Spleen (tissue), 11 donors: Measurements from ENCODE around the gene NFIX. TPM values are rescaled to one million over a fixed set of nuclear protein-coding genes. Genes with fewer than 3 reads are reported as not detected.

Source experiments
- DNase-seq: peaks from one replicate; pipeline ENCODE4 v3.0.0-alpha.2; 2020
- H3K27ac ChIP-seq, 8 donors: fragments of 200-600 bp; sonication (generic) in 7 of 8; 1 replicate in 4 of 8; 2 replicates in 4 of 8; pipeline versions ENCODE4 v1.5.0 to v1.8.0; 2016 to 2021; ENCODE audit warnings: inconsistent platforms in 4 of 8, mild to moderate bottlenecking in 4 of 8, moderate library complexity in 1 of 8
- H3K27me3 ChIP-seq, 7 donors: fragments of 200-600 bp; sonication (generic) in 6 of 7; replicated peaks in 1 of 7; 1 replicate in 4 of 7; 2 replicates in 3 of 7; pipeline versions ENCODE4 v1.5.0 to v1.8.0; 2016 to 2021; ENCODE audit warnings: inconsistent platforms in 3 of 7, mild to moderate bottlenecking in 1 of 7
- H3K36me3 ChIP-seq, 6 donors: fragments of 200-600 bp; sonication (generic) in 5 of 6; 1 replicate in 4 of 6; 2 replicates in 2 of 6; pipeline versions ENCODE4 v1.5.0 to v1.8.0; 2016 to 2021; ENCODE audit warnings: inconsistent platforms in 2 of 6
- H3K4me1 ChIP-seq, 6 donors: fragments of 200-600 bp; sonication (generic) in 5 of 6; 1 replicate in 3 of 6; 2 replicates in 3 of 6; pipeline versions ENCODE4 v1.5.0 to v1.8.0; 2016 to 2021; ENCODE audit warnings: inconsistent platforms in 3 of 6
- H3K4me3 ChIP-seq, 8 donors: fragments of 200-600 bp; sonication (generic) in 7 of 8; 1 replicate in 4 of 8; 2 replicates in 4 of 8; pipeline versions ENCODE4 v1.5.0 to v1.8.0; 2016 to 2021; ENCODE audit warnings: inconsistent platforms in 4 of 8, mild to moderate bottlenecking in 4 of 8, moderate library complexity in 2 of 8
- H3K9me3 ChIP-seq, 8 donors: fragments of 200-600 bp; sonication (generic) in 7 of 8; 1 replicate in 4 of 8; 2 replicates in 4 of 8; pipeline versions ENCODE4 v1.5.0 to v1.8.0; 2016 to 2021; ENCODE audit warnings: inconsistent platforms in 4 of 8
- CTCF ChIP-seq, 11 experiments: fragments of 200-600 bp in 7 of 11; fragments of 450-650 bp in 4 of 11; sonication (generic) in 4 of 11; IDR thresholded peaks in 8 of 11; conservative IDR thresholded peaks in 3 of 11; 1 replicate in 7 of 11; 2 replicates in 4 of 11; pipeline versions ENCODE4 v1.4.0 to v1.8.0; 2016 to 2021; ENCODE audit warnings: antibody characterized with exemption in 11 of 11, inconsistent platforms in 4 of 11, mild to moderate bottlenecking in 1 of 11
- POLR2A ChIP-seq, 3 donors: fragments of 450-650 bp; IDR thresholded peaks; one replicate each; pipeline ENCODE4 v1.5.1; 2017; ENCODE audit warnings: antibody characterized with exemption in 3 of 3, mild to moderate bottlenecking in 1 of 3
- POLR2AphosphoS5 ChIP-seq, 3 donors: sonication (generic); formaldehyde crosslinking; IDR thresholded peaks; one replicate each; pipeline ENCODE4 v1.5.1; 2017; ENCODE audit warnings: antibody characterized with exemption in 3 of 3
- WGBS, 5 donors: extraction: QIAGEN DNeasy Blood & Tissue Kit in 3 of 5; methylation state at CpG; one replicate each; pipeline versions ENCODE4 v1.1.5 to v1.1.7; 2013 to 2018; 5-methylcytosine and 5-hydroxymethylcytosine counted together
- intact Hi-C: fragments of 100-400 bp; cut with DNase I; formaldehyde crosslinking; loops from one replicate; pipeline ENCODE4 v1.15.0; 2023; ENCODE audit warnings: low total_unique reads
- polyA plus RNA-seq, 3 donors: library from polyadenylated mRNA; stranded (reverse); fragments of 200-250 nt; gene quantifications; one replicate each; pipeline ENCODE4 v1.2.1, GENCODE V29; 2013
- total RNA-seq, 7 donors: library from RNA; depleted of rRNA in 3 of 7; stranded (reverse); fragments of >200 nt in 3 of 7; fragmentation: NEBNext Ultra II Directional in 4 of 7; extraction: Animal tissue kit (Norgen Biotek cat#: 25700) in 4 of 7; gene quantifications; one replicate each; pipeline versions ENCODE4 v1.1.0 to v1.2.1, GENCODE V29; 2016 to 2021
- donor health status: healthy with polysubstance abuse.
- donor health status: DM: no; HTN: no; CAD: no; lungs with moderate emphysema.
- donor health status: DM: no; HTN: no; CAD: no.
- donor health status: Bipolar disorder and iron deficiency.
- donor health status: healthy.
- donor health status: DM: no; HTN: no; CAD: no.
- donor health status: DM: yes; HTN: yes; CAD: no.

Gene NFIX
- total and polyA plus RNA-seq, 10 donors, result 1.1 to 41.4 (median 17.5) TPM

- Histone ChIP-seq H3K9me3 (no peaks in the 10 kb centered on the region), H3K36me3 (no peaks in the 10 kb centered on the region), H3K27me3 (peaks cover 0 to 23% (median 0%) of the 10 kb centered on the region in 7 donors), H3K4me1 (peaks cover 0 to 29% (median 14%) of the 10 kb centered on the region in 6 donors), H3K27ac (no peak overlapping the region), H3K4me3 (no peak overlapping the region)
- 60 to 68% (median 63%) methylated on average over 3 of the region's 3 CpGs for WGBS, 5 donors
- intact Hi-C loops, result loop anchor here (10.0 kb wide), 1 partner anchor 48 kb away; no protein-coding TSS in a partner anchor
- DNase-seq, result no peak
- TF ChIP-seq POLR2A (IDR thresholded peaks at IDR 0.05), result no peak
- no peak for TF ChIP-seq CTCF (IDR thresholded peaks at IDR 0.05 in 8 of 11, conservative IDR thresholded peaks at IDR 0.05 in 3 of 11)
- no peak for TF ChIP-seq POLR2AphosphoS5 (IDR thresholded peaks at IDR 0.05)
These were observed 8.1 kb upstream of the NFIX start for GRCh38 chr19:12987190-12987589.

DNA sequence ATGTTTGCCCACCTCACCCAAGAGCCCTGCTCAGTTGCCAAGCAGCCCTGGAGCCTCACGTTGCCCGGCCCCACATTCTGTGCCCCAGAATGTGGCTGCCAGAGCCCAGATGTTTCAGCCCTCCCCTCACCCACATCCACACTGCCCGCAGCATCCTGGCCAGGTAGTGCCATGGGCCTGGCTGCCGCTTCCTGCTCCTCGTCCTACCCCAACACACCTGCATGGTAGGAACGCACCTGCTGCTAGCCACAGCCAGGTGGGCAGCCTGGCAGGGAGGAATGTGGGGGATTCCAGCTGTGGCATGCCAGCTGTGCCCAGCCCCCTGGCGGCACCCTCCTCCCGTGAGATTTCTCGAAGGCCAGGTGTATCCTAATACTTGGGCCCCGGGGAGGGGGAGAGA, 7.5 kb upstream of the NFIX start:
- peaks cover 0 to 17% (median 0%) of the 10 kb centered on the region in 7 donors for H3K27me3 ChIP-seq
- no peak overlapping the region for H3K4me3 ChIP-seq
- no peak for TF ChIP-seq POLR2A (IDR thresholded peaks at IDR 0.05)
- no peak for TF ChIP-seq CTCF (IDR thresholded peaks at IDR 0.05 in 8 of 11, conservative IDR thresholded peaks at IDR 0.05 in 3 of 11)
- no peak for TF ChIP-seq POLR2AphosphoS5 (IDR thresholded peaks at IDR 0.05)
- H3K4me1 ChIP-seq, result peaks cover 0 to 29% (median 14%) of the 10 kb centered on the region in 6 donors
- intact Hi-C loops, result loop anchor here (10.0 kb wide), 1 partner anchor 47 kb away; no protein-coding TSS in a partner anchor
- WGBS, 5 donors, result 46 to 64% (median 62%) methylated on average over 6 to 10 of the region's 10 CpGs
- DNase-seq, result no peak
- H3K9me3 ChIP-seq, result no peaks in the 10 kb centered on the region
- H3K27ac ChIP-seq, result no peak overlapping the region
- H3K36me3 ChIP-seq, result no peaks in the 10 kb centered on the region

DNA sequence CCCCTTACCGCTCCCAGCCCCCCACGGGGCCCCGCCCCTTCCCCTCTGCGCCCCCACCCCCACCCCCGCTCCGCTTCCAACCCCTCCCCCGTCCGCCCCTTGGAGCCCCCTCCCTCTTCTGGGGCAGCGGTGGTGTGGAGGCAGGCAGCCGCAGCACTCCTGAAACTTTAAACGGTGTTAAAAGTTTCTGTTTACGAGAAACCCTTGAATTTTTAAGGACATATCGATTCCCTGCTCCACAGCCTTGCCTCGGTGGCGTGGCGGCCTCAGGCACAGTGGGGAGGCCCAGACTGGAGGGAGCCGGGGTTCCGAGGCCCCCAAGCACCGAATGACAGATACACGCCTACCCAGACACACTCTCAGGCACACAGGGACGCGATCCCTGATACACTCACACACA, 4.8 kb upstream of the NFIX start:
- Histone ChIP-seq H3K27ac (no peak overlapping the region), H3K4me1 (peaks cover 0 to 11% (median 6%) of the 10 kb centered on the region in 6 donors), H3K4me3 (no peak overlapping the region), H3K27me3 (peaks cover 0 to 14% (median 0%) of the 10 kb centered on the region in 7 donors), H3K36me3 (no peaks in the 10 kb centered on the region), H3K9me3 (no peaks in the 10 kb centered on the region)
- TF ChIP-seq CTCF (IDR thresholded peaks at IDR 0.05 in 8 of 11, conservative IDR thresholded peaks at IDR 0.05 in 3 of 11), result no peak
- DNase-seq, result no peak
- intact Hi-C loops, result no loop called here
- whole genome bisulfite sequencing, 5 donors, result 49 to 61% (median 54%) methylated on average over 20 to 22 of the region's 22 CpGs

GRCh38 chr19:12990853-12991252, 4.4 kb upstream of the NFIX start:
- intact Hi-C loops, result no loop called here
- no peak overlapping the region for H3K4me3 ChIP-seq
- H3K36me3 ChIP-seq, result no peaks in the 10 kb centered on the region
- 64 to 83% (median 79%) methylated on average over 3 of the region's 3 CpGs for WGBS, 5 donors
- DNase-seq, result no peak
- peaks cover 0 to 14% (median 0%) of the 10 kb centered on the region in 7 donors for H3K27me3 ChIP-seq
- H3K9me3 ChIP-seq, result no peaks in the 10 kb centered on the region
- H3K4me1 ChIP-seq, result peaks cover 0 to 9% (median 6%) of the 10 kb centered on the region in 6 donors
- no peak for TF ChIP-seq CTCF (IDR thresholded peaks at IDR 0.05 in 8 of 11, conservative IDR thresholded peaks at IDR 0.05 in 3 of 11)
- TF ChIP-seq POLR2AphosphoS5 (IDR thresholded peaks at IDR 0.05), result no peak
- TF ChIP-seq POLR2A (IDR thresholded peaks at IDR 0.05), result no peak
- H3K27ac ChIP-seq, result no peak overlapping the region
